ENCODE data around the gene HELT. TPM values are rescaled to one million over a fixed set of nuclear protein-coding genes. Genes with fewer than 3 reads are reported as not detected.

Gene HELT
- total and polyA plus RNA-seq, 2 of the 4 experiments (the other 2 are of a cell fraction) = not detected

GRCh38 chr4:184968784-184969201, 49.5 kb upstream of the HELT start (continued):
- TF ChIP-seq NFE2L2 (IDR thresholded peaks at IDR 0.05; ENCODE audit: low read depth, low read length) (no peak), MAFK (IDR thresholded peaks at IDR 0.05; ENCODE audit: low read depth, low read length) (no peak), RCOR1 (IDR thresholded peaks at IDR 0.05; ENCODE audit: insufficient replicate concordance, low read length) (no peak), RAD21 (IDR thresholded peaks at IDR 0.05; ENCODE audit: low read length) (no peak), POLR2A (IDR thresholded peaks at IDR 0.05; ENCODE audit: low read depth, low read length) (no peak)

GRCh38 chr4:184969610-184970009, 48.7 kb upstream of the HELT start:
- Histone ChIP-seq H3K18ac (ENCODE audit: low read depth, low read length) (no peak overlapping the region), H3K36me3 (ENCODE audit: control insufficient read depth, insufficient read depth, low read length) (no peaks in the 10 kb centered on the region), H3K9ac (ENCODE audit: low read depth, low read length) (no peak overlapping the region), H4K5ac (ENCODE audit: low read depth, low read length) (no peak overlapping the region), H4K20me1 (ENCODE audit: insufficient read depth, low read length) (no peaks in the 10 kb centered on the region), H3K79me1 (ENCODE audit: low read depth in 1 of 2, low read length in 2 of 2) (no peaks in the 10 kb centered on the region), H2BK120ac (ENCODE audit: low read depth, low read length) (no peak overlapping the region), H4K8ac (ENCODE audit: low read depth in 2 of 2, low read length in 2 of 2) (no peak overlapping the region), H2AK5ac (ENCODE audit: low read depth, low read length) (no peak overlapping the region), H2AFZ (replicated peaks; ENCODE audit: low read length, poor library complexity) (peak overlapping the region; percentile 3), H2AK9ac (replicated peaks; ENCODE audit: low read depth, low read length, poor library complexity) (no peak overlapping the region), H3K4me3 (ENCODE audit: insufficient read depth, low read depth, low read length) (no peak overlapping the region), H2BK5ac (ENCODE audit: low read depth, low read length, poor library complexity, severe bottlenecking) (no peak overlapping the region), H3K9me3 (ENCODE audit: control insufficient read depth, insufficient read depth, low read length) (no peaks in the 10 kb centered on the region), H4K91ac (ENCODE audit: insufficient read depth, low read depth, low read length) (no peak overlapping the region), H3K27me3 (ENCODE audit: control insufficient read depth, insufficient read depth, low read length) (no peaks in the 10 kb centered on the region), H3K9me1 (ENCODE audit: insufficient read depth, low read length) (no peaks in the 10 kb centered on the region), H3K4me1 (ENCODE audit: control insufficient read depth, insufficient read depth, low read length) (no peaks in the 10 kb centered on the region), H2BK20ac (ENCODE audit: low read depth, low read length) (no peak overlapping the region), H3K56ac (ENCODE audit: extremely low read depth, insufficient read depth, low read length) (no peak overlapping the region), H3K23ac (ENCODE audit: low read depth, low read length) (no peak overlapping the region), H3K14ac (replicated peaks; ENCODE audit: low read depth, low read length) (no peak overlapping the region), H3K4ac (ENCODE audit: low read depth, low read length) (no peak overlapping the region), H3K27ac (ENCODE audit: insufficient read depth, low read length) (no peak overlapping the region), H2BK15ac (ENCODE audit: low read depth, low read length) (no peak overlapping the region), H3K4me2 (ENCODE audit: low read depth, low read length) (no peak overlapping the region)
- TF ChIP-seq CEBPB (IDR thresholded peaks at IDR 0.05; ENCODE audit: low read depth, low read length) = no peak
- TF ChIP-seq CTCF (conservative IDR thresholded peaks at IDR 0.05; ENCODE audit: low read depth, low read length) = no peak
- no peak for TF ChIP-seq BHLHE40 (IDR thresholded peaks at IDR 0.05; ENCODE audit: low read depth, low read length)
- no peak for TF ChIP-seq POLR2A (IDR thresholded peaks at IDR 0.05; ENCODE audit: low read depth, low read length)
- no peak for TF ChIP-seq SMC3 (IDR thresholded peaks at IDR 0.05; ENCODE audit: low read depth, low read length)
- DNase-seq (no peak), ATAC-seq (ENCODE audit: low read depth) (no peak)
- no TSS peak for BruUV-seq (replicated peaks)
- WGBS, 2 experiments (ENCODE audit: extremely low coverage in 2 of 2, insufficient read length in 1 of 2) = 40% methylated on average over 1 of the region's 5 CpGs; no CpG with 5 or more reads in 1 of the 2 experiments
- CTCF ChIA-PET = no interaction called here
- POLR2A ChIA-PET (ENCODE audit: unreplicated experiment) = no interaction called here
- in situ Hi-C loops (cut with MboI; ENCODE audit: low sequenced_read_pairs) = no loop called here
- dilution Hi-C loops (cut with HindIII; ENCODE audit: low sequenced_read_pairs, unreplicated experiment) = no loop called here
- intact Hi-C loops (cut with micrococcal nuclease) = no loop called here
